CD4-positive, alpha-beta T cell (primary cell): Measurements from ENCODE around the gene NTS. TPM values are rescaled to one million over a fixed set of nuclear protein-coding genes. Genes with fewer than 3 reads are reported as not detected.

Source experiments
- ATAC-seq: fragments of 200-7000 bp; cut with Tn5 transposase; one replicate; pipeline ENCODE4 v1.10.0; 2022; ENCODE audit warnings: mild to moderate bottlenecking; ENCODE audit not compliant: poor library complexity
- CTCF ChIA-PET: fragments of 350-600 bp; sonication (Branson Sonifier 250); formaldehyde crosslinking; loops from one replicate; lab custom pipeline; 2021; ENCODE audit warnings: antibody characterized with exemption, inconsistent platforms; lab: Charles Lee
- POLR2A ChIA-PET: fragments of 350-600 bp; sonication (Branson Sonifier 250); formaldehyde crosslinking; loops from one replicate; lab custom pipeline; 2021; ENCODE audit warnings: antibody characterized with exemption, inconsistent platforms; lab: Charles Lee
- DNase-seq, 14 experiments: peaks; one replicate each; pipeline ENCODE4 v3.0.0-alpha.2; 2013 to 2020; ENCODE audit warnings: mixed read lengths in 2 of 14
- H3K27ac ChIP-seq, 2 donors: one replicate each; pipeline versions ENCODE4 v1.5.1 to v1.7.0; 2013; ENCODE audit warnings: low read length in 2 of 2, low read depth in 1 of 2, mild to moderate bottlenecking in 1 of 2
- H3K27me3 ChIP-seq, 2 experiments: 1 replicate in 1 of 2; 2 replicates in 1 of 2; pipeline versions ENCODE4 v1.6.1 to v1.7.0; 2013; ENCODE audit warnings: low read length in 2 of 2, control low read depth in 1 of 2, mild to moderate bottlenecking in 1 of 2, moderate library complexity in 1 of 2; ENCODE audit not compliant: insufficient read depth in 2 of 2, control insufficient read depth in 1 of 2
- H3K36me3 ChIP-seq: one replicate; pipeline ENCODE4 v1.6.1; 2013; ENCODE audit warnings: low read length, control low read depth; ENCODE audit not compliant: insufficient read depth
- H3K4me1 ChIP-seq: one replicate; pipeline ENCODE4 v1.6.1; 2013; ENCODE audit warnings: low read length, control low read depth; ENCODE audit not compliant: insufficient read depth
- H3K4me3 ChIP-seq: one replicate; pipeline ENCODE4 v1.5.1; 2013; ENCODE audit warnings: mild to moderate bottlenecking, low read length, moderate library complexity
- H3K9me3 ChIP-seq, 2 experiments: 1 replicate in 1 of 2; 2 replicates in 1 of 2; pipeline versions ENCODE4 v1.6.1 to v1.7.0; 2013; ENCODE audit warnings: low read length in 2 of 2, mild to moderate bottlenecking in 2 of 2, control low read depth in 1 of 2, moderate library complexity in 1 of 2; ENCODE audit not compliant: control insufficient read depth in 1 of 2, insufficient read depth in 1 of 2
- H3K27ac Mint-ChIP-seq: one replicate; pipeline ENCODE4 v1.8.0; 2020; ENCODE audit warnings: mixed read lengths
- H3K27me3 Mint-ChIP-seq: one replicate; pipeline ENCODE4 v1.8.0; 2021; ENCODE audit warnings: mixed read lengths
- H3K36me3 Mint-ChIP-seq: one replicate; pipeline ENCODE4 v1.8.0; 2021; ENCODE audit warnings: low read depth, mixed read lengths
- H3K4me1 Mint-ChIP-seq: one replicate; pipeline ENCODE4 v1.8.0; 2021; ENCODE audit warnings: low read depth, mixed read lengths
- H3K4me3 Mint-ChIP-seq: one replicate; pipeline ENCODE4 v1.8.0; 2020; ENCODE audit warnings: mild to moderate bottlenecking, mixed read lengths
- H3K9me3 Mint-ChIP-seq: one replicate; pipeline ENCODE4 v1.8.0; 2020; ENCODE audit warnings: mixed read lengths
- intact Hi-C, 2 experiments: fragments of 100-400 bp; cut with DNase I in 1 of 2; cut with micrococcal nuclease in 1 of 2; formaldehyde crosslinking; loops; one replicate each; pipeline versions ENCODE4 v1.15.1 to v1.9.0; 2023 to 2025; cut with DNase I, micrococcal nuclease
- total RNA-seq, 174 experiments: library from RNA in 2 of 174; stranded (reverse) in 2 of 174; gene quantifications; one replicate each; pipeline ENCODE4 v1.2.3 and lab custom pipeline; 2021 to 2026
- TF ChIP-seq, protein P1 (sequence below): fragments of 200-600 bp; IDR thresholded peaks from one replicate; pipeline ENCODE4 v1.8.0; 2022; ENCODE audit warnings: antibody characterized with exemption, mild to moderate bottlenecking

Gene NTS
- total RNA-seq, 2 experiments from 2014 or later = not detected

DNA sequence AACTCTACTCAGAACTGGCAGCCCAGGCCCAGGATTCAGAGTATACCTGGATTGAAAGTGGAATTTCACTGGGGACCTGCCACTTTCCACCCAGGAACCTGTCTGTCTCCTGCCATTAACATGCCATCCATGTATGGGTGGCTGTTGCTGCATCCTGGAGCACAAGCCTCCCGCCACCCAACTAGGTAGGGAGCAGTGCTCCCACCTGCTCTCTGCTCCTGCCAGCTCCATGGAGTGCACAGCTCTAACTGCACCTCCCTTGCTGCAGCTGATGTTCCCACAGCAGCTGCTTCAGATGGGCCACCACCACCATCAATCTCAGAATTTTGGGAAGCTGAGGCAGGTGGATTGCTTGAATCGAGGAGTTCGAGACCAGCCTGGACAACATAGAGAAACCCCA is 17.1 kb upstream of the NTS start:
- Mint-ChIP-seq H3K27me3 (no peaks in the 10 kb centered on the region), H3K4me3 (no peak overlapping the region), H3K27ac (no peak overlapping the region), H3K9me3 (peaks cover 2% of the 10 kb centered on the region), H3K36me3 (no peaks in the 10 kb centered on the region), H3K4me1 (no peaks in the 10 kb centered on the region)
- intact Hi-C loops = no loop called here
- ATAC-seq (no peak), DNase-seq (no peak)
- H3K4me3 ChIP-seq = no peak overlapping the region
- ChIA-PET CTCF (no interaction called here), POLR2A (no interaction called here)
- H3K36me3 ChIP-seq = no peaks in the 10 kb centered on the region
- H3K9me3 ChIP-seq = peaks cover 0 to 12% of the 10 kb centered on the region in 2 experiments
- TF ChIP-seq, protein P1, sequence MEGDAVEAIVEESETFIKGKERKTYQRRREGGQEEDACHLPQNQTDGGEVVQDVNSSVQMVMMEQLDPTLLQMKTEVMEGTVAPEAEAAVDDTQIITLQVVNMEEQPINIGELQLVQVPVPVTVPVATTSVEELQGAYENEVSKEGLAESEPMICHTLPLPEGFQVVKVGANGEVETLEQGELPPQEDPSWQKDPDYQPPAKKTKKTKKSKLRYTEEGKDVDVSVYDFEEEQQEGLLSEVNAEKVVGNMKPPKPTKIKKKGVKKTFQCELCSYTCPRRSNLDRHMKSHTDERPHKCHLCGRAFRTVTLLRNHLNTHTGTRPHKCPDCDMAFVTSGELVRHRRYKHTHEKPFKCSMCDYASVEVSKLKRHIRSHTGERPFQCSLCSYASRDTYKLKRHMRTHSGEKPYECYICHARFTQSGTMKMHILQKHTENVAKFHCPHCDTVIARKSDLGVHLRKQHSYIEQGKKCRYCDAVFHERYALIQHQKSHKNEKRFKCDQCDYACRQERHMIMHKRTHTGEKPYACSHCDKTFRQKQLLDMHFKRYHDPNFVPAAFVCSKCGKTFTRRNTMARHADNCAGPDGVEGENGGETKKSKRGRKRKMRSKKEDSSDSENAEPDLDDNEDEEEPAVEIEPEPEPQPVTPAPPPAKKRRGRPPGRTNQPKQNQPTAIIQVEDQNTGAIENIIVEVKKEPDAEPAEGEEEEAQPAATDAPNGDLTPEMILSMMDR = no peak
- H3K4me1 ChIP-seq = no peaks in the 10 kb centered on the region
- no peaks in the 10 kb centered on the region for H3K27me3 ChIP-seq
- H3K27ac ChIP-seq = no peak overlapping the region

GRCh38 chr12:85865890-85866289 is 8.2 kb upstream of the NTS start:
- CTCF ChIA-PET = no interaction called here
- Mint-ChIP-seq H3K27me3 (no peaks in the 10 kb centered on the region), H3K9me3 (peaks cover 4% of the 10 kb centered on the region), H3K27ac (no peak overlapping the region), H3K4me3 (no peak overlapping the region), H3K4me1 (no peaks in the 10 kb centered on the region), H3K36me3 (no peaks in the 10 kb centered on the region)
- no peak for ATAC-seq
- TF ChIP-seq, protein P1 = no peak
- POLR2A ChIA-PET = no interaction called here
- DNase-seq = no peak
- H3K4me1 ChIP-seq = no peaks in the 10 kb centered on the region
- H3K27ac ChIP-seq = no peak overlapping the region
- peaks cover 0 to 9% of the 10 kb centered on the region in 2 experiments for H3K9me3 ChIP-seq
- no peak overlapping the region for H3K4me3 ChIP-seq
- H3K27me3 ChIP-seq = no peaks in the 10 kb centered on the region
- intact Hi-C loops = loop anchor here in 1 of 2 experiments (5.0 kb wide), 1 partner anchor 399 kb away; no protein-coding TSS in a partner anchor
- H3K36me3 ChIP-seq = no peaks in the 10 kb centered on the region

- ChIA-PET CTCF (no interaction called here), POLR2A (no interaction called here)
- H3K9me3 Mint-ChIP-seq = no peaks in the 10 kb centered on the region
- H3K4me1 Mint-ChIP-seq = no peaks in the 10 kb centered on the region
- H3K4me1 ChIP-seq = no peaks in the 10 kb centered on the region
- no peak overlapping the region for H3K27ac Mint-ChIP-seq
- no peaks in the 10 kb centered on the region for H3K36me3 Mint-ChIP-seq
- H3K27ac ChIP-seq = no peak overlapping the region
- ATAC-seq (no peak), DNase-seq (peak in 2 of 14 experiments; percentile 5 to 6)
- H3K4me3 ChIP-seq = no peak overlapping the region
- no peak overlapping the region for H3K4me3 Mint-ChIP-seq
- TF ChIP-seq, protein P1 = peak; percentile 22
- no peaks in the 10 kb centered on the region for H3K27me3 Mint-ChIP-seq
- no peaks in the 10 kb centered on the region for H3K27me3 ChIP-seq
- H3K36me3 ChIP-seq = no peaks in the 10 kb centered on the region
- intact Hi-C loops = loop anchor here in 1 of 2 experiments (5.0 kb wide), 1 partner anchor 400 kb away; no protein-coding TSS in a partner anchor
- H3K9me3 ChIP-seq = peaks cover 0 to 9% of the 10 kb centered on the region in 2 experiments
Observed at GRCh38 chr12:85866986-85867776, 6.9 kb upstream of the NTS start.
